ENCODE measurements around the gene L3MBTL4. TPM values are rescaled to one million over a fixed set of nuclear protein-coding genes. Genes with fewer than 3 reads are reported as not detected.

The L3MBTL4 gene
- total and polyA plus RNA-seq, 9 donors: 4.2 to 79.1 (median 23.7) TPM

- Histone ChIP-seq H3K27ac (no peak overlapping the region), H3K4me1 (ENCODE audit: insufficient read depth) (no peaks in the 10 kb centered on the region), H3K27me3 (peaks cover 2% of the 10 kb centered on the region), H3K9me3 (no peaks in the 10 kb centered on the region), H3K4me3 (no peak overlapping the region), H3K36me3 (no peaks in the 10 kb centered on the region)
- 85 to 87% (median 87%) methylated on average over 4 of the region's 4 CpGs for WGBS, 3 donors
- TF ChIP-seq POLR2A (IDR thresholded peaks at IDR 0.05) (no peak), EP300 (IDR thresholded peaks at IDR 0.05) (no peak), CTCF (IDR thresholded peaks at IDR 0.05) (no peak)
- intact Hi-C loops (cut with DNase I): no loop called here
- DNase-seq: no peak
These were observed 78.5 kb downstream of the L3MBTL4 start for GRCh38 chr18:6336239-6336638.

- Histone ChIP-seq H3K4me3 (no peak overlapping the region), H3K27ac (no peak overlapping the region), H3K36me3 (no peaks in the 10 kb centered on the region), H3K9me3 (no peaks in the 10 kb centered on the region), H3K27me3 (peaks cover 2% of the 10 kb centered on the region), H3K4me1 (ENCODE audit: insufficient read depth) (no peaks in the 10 kb centered on the region)
- DNase-seq: no peak
- intact Hi-C loops (cut with DNase I): no loop called here
- WGBS, 3 donors: 72 to 81% (median 75%) methylated on average over 4 of the region's 4 CpGs
- TF ChIP-seq POLR2A (IDR thresholded peaks at IDR 0.05) (no peak), EP300 (IDR thresholded peaks at IDR 0.05) (no peak), CTCF (IDR thresholded peaks at IDR 0.05) (no peak)
These were observed 80.7 kb downstream of the L3MBTL4 start for GRCh38 chr18:6333981-6334380.

GRCh38 chr18:6331872-6332271 is 82.8 kb downstream of the L3MBTL4 start:
- 87 to 94% (median 88%) methylated on average over 2 of the region's 2 CpGs for WGBS, 3 donors
- no peak for TF ChIP-seq CTCF (IDR thresholded peaks at IDR 0.05)
- no peak for TF ChIP-seq EP300 (IDR thresholded peaks at IDR 0.05)
- TF ChIP-seq POLR2A (IDR thresholded peaks at IDR 0.05): no peak
- no peak overlapping the region for H3K27ac ChIP-seq
- no peaks in the 10 kb centered on the region for H3K36me3 ChIP-seq
- no peak for DNase-seq
- H3K9me3 ChIP-seq: no peaks in the 10 kb centered on the region
- no peak overlapping the region for H3K4me3 ChIP-seq
- intact Hi-C loops (cut with DNase I): no loop called here
- no peaks in the 10 kb centered on the region for H3K27me3 ChIP-seq
- H3K4me1 ChIP-seq (ENCODE audit: insufficient read depth): no peaks in the 10 kb centered on the region

- H3K9me3 ChIP-seq: no peaks in the 10 kb centered on the region
- H3K27ac ChIP-seq: no peak overlapping the region
- H3K4me3 ChIP-seq: no peak overlapping the region
- TF ChIP-seq POLR2A (IDR thresholded peaks at IDR 0.05): no peak
- no peaks in the 10 kb centered on the region for H3K36me3 ChIP-seq
- H3K4me1 ChIP-seq (ENCODE audit: insufficient read depth): no peaks in the 10 kb centered on the region
- intact Hi-C loops (cut with DNase I): no loop called here
- no peaks in the 10 kb centered on the region for H3K27me3 ChIP-seq
- no peak for DNase-seq
These were observed 83.9 kb downstream of the L3MBTL4 start for GRCh38 chr18:6330786-6331185.

- no peak overlapping the region for H3K27ac ChIP-seq
- H3K27me3 ChIP-seq: no peaks in the 10 kb centered on the region
- WGBS, 3 donors: 66 to 72% (median 71%) methylated on average over 3 of the region's 3 CpGs
- H3K4me3 ChIP-seq: no peak overlapping the region
- intact Hi-C loops (cut with DNase I): no loop called here
- no peak for DNase-seq
- H3K4me1 ChIP-seq (ENCODE audit: insufficient read depth): no peaks in the 10 kb centered on the region
- no peaks in the 10 kb centered on the region for H3K36me3 ChIP-seq
- TF ChIP-seq POLR2A (IDR thresholded peaks at IDR 0.05) (no peak), EP300 (IDR thresholded peaks at IDR 0.05) (no peak), CTCF (IDR thresholded peaks at IDR 0.05) (no peak)
- H3K9me3 ChIP-seq: peaks cover 0 to 8% of the 10 kb centered on the region in 2 donors
These were observed 86.1 kb downstream of the L3MBTL4 start for GRCh38 chr18:6328621-6329010.
